ENCODE data around the gene ZNF787. TPM values are rescaled to one million over a fixed set of nuclear protein-coding genes. Genes with fewer than 3 reads are reported as not detected.

The ZNF787 gene
- total and polyA plus RNA-seq, 2 of the 13 experiments (the other 11 are each of a cell fraction or from before 2014, with no cell fraction given): 15.1 to 42.8 TPM

DNA sequence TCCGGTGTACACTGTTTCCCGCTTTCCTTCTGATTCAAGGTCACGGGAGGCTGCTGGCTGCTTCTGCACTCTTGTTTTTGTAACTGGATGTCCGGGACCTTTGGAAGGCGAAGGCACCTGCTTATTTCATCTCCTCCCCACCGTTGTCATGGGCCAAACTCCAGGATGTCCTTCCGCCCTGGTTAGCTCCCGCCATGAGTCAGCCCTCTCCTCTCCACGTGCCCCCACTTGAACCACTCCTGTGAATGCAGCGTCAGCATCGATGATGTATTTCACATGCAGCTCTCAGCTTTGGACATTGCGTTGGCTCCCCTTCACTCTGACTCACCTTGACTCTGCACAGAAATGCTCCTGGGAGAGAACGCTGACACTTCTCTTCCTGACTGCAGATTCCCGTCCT lies 49.2 kb upstream of the ZNF787 start (continued):
- TF ChIP-seq TOPORS (CRISPR knock-in tag; IDR thresholded peaks at IDR 0.05): no peak
- TF ChIP-seq JARID2 (CRISPR knock-in tag; IDR thresholded peaks at IDR 0.05; ENCODE audit: insufficient replicate concordance): no peak
- TF ChIP-seq HNF4G (IDR thresholded peaks at IDR 0.05; ENCODE audit: borderline replicate concordance, low read depth, low read length): 0 out of 2 replicates have a peak, but pooled peaks have one; percentile 7
- TF ChIP-seq HNF4G (CRISPR knock-in tag; IDR thresholded peaks at IDR 0.05; ENCODE audit: borderline replicate concordance, low read depth): no peak
- TF ChIP-seq HMG20B (CRISPR knock-in tag; conservative IDR thresholded peaks at IDR 0.05): no peak
- TF ChIP-seq, protein P1, sequence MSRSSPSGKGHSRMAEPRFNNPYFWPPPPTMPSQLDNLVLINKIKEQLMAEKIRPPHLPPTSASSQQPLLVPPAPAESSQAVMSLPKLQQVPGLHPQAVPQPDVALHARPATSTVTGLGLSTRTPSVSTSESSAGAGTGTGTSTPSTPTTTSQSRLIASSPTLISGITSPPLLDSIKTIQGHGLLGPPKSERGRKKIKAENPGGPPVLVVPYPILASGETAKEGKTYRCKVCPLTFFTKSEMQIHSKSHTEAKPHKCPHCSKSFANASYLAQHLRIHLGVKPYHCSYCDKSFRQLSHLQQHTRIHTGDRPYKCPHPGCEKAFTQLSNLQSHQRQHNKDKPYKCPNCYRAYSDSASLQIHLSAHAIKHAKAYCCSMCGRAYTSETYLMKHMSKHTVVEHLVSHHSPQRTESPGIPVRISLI (CRISPR knock-in tag; IDR thresholded peaks at IDR 0.05; ENCODE audit: borderline replicate concordance): no peak; the same call in 1 of the 2 replicates
- TF ChIP-seq, protein P2, sequence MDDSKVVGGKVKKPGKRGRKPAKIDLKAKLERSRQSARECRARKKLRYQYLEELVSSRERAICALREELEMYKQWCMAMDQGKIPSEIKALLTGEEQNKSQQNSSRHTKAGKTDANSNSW (CRISPR knock-in tag; IDR thresholded peaks at IDR 0.05; ENCODE audit: borderline replicate concordance): no peak
- TF ChIP-seq KMT2A (CRISPR knock-in tag; IDR thresholded peaks at IDR 0.05): 0 out of 2 replicates have a peak, but pooled peaks have one; percentile 28
- TF ChIP-seq ZNF780A (CRISPR knock-in tag; IDR thresholded peaks at IDR 0.05): no peak
- no peak for TF ChIP-seq ZNF296 (CRISPR knock-in tag; conservative IDR thresholded peaks at IDR 0.05)
- no peak for TF ChIP-seq PAX8 (CRISPR knock-in tag; IDR thresholded peaks at IDR 0.05; ENCODE audit: borderline replicate concordance)
- TF ChIP-seq, protein P3, sequence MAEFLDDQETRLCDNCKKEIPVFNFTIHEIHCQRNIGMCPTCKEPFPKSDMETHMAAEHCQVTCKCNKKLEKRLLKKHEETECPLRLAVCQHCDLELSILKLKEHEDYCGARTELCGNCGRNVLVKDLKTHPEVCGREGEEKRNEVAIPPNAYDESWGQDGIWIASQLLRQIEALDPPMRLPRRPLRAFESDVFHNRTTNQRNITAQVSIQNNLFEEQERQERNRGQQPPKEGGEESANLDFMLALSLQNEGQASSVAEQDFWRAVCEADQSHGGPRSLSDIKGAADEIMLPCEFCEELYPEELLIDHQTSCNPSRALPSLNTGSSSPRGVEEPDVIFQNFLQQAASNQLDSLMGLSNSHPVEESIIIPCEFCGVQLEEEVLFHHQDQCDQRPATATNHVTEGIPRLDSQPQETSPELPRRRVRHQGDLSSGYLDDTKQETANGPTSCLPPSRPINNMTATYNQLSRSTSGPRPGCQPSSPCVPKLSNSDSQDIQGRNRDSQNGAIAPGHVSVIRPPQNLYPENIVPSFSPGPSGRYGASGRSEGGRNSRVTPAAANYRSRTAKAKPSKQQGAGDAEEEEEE (CRISPR knock-in tag; IDR thresholded peaks at IDR 0.05; ENCODE audit: borderline replicate concordance): no peak
- TF ChIP-seq, protein P4, sequence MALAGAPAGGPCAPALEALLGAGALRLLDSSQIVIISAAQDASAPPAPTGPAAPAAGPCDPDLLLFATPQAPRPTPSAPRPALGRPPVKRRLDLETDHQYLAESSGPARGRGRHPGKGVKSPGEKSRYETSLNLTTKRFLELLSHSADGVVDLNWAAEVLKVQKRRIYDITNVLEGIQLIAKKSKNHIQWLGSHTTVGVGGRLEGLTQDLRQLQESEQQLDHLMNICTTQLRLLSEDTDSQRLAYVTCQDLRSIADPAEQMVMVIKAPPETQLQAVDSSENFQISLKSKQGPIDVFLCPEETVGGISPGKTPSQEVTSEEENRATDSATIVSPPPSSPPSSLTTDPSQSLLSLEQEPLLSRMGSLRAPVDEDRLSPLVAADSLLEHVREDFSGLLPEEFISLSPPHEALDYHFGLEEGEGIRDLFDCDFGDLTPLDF (CRISPR knock-in tag; IDR thresholded peaks at IDR 0.05): 0 out of 2 replicates have a peak, but pooled peaks have one; percentile 34
- peak; percentile 97 for TF ChIP-seq MAFG (CRISPR knock-in tag; IDR thresholded peaks at IDR 0.05)
- TF ChIP-seq HDAC2 (CRISPR knock-in tag; IDR thresholded peaks at IDR 0.05): peak; percentile 73
- TF ChIP-seq POLR2A (IDR thresholded peaks at IDR 0.05; ENCODE audit: insufficient read depth in 1 of 2, low read depth in 2 of 2, low read length in 2 of 2): peak; percentile 34 to 36; a peak in 1 of 4 replicates
- peak; percentile 35; the same call in 1 of the 2 replicates for TF ChIP-seq GLI4 (CRISPR knock-in tag; IDR thresholded peaks at IDR 0.05; ENCODE audit: borderline replicate concordance)
- TF ChIP-seq SRY (CRISPR knock-in tag; IDR thresholded peaks at IDR 0.05): no peak
- no peak for TF ChIP-seq REPIN1 (CRISPR knock-in tag; IDR thresholded peaks at IDR 0.05; ENCODE audit: borderline replicate concordance, low read depth)
- TF ChIP-seq, protein P5, sequence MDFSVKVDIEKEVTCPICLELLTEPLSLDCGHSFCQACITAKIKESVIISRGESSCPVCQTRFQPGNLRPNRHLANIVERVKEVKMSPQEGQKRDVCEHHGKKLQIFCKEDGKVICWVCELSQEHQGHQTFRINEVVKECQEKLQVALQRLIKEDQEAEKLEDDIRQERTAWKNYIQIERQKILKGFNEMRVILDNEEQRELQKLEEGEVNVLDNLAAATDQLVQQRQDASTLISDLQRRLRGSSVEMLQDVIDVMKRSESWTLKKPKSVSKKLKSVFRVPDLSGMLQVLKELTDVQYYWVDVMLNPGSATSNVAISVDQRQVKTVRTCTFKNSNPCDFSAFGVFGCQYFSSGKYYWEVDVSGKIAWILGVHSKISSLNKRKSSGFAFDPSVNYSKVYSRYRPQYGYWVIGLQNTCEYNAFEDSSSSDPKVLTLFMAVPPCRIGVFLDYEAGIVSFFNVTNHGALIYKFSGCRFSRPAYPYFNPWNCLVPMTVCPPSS (IDR thresholded peaks at IDR 0.05): no peak
- peak; percentile 27; the same call in 1 of the 2 replicates for TF ChIP-seq SMC3 (IDR thresholded peaks at IDR 0.05; ENCODE audit: low read length)
- peak; percentile 53; the same call in 1 of the 2 replicates for TF ChIP-seq SPEN (CRISPR knock-in tag; IDR thresholded peaks at IDR 0.05; ENCODE audit: low read depth)
- peak; percentile 32; the same call in 1 of the 2 replicates for TF ChIP-seq ZMYM4 (CRISPR knock-in tag; IDR thresholded peaks at IDR 0.05)
- TF ChIP-seq, protein P6, sequence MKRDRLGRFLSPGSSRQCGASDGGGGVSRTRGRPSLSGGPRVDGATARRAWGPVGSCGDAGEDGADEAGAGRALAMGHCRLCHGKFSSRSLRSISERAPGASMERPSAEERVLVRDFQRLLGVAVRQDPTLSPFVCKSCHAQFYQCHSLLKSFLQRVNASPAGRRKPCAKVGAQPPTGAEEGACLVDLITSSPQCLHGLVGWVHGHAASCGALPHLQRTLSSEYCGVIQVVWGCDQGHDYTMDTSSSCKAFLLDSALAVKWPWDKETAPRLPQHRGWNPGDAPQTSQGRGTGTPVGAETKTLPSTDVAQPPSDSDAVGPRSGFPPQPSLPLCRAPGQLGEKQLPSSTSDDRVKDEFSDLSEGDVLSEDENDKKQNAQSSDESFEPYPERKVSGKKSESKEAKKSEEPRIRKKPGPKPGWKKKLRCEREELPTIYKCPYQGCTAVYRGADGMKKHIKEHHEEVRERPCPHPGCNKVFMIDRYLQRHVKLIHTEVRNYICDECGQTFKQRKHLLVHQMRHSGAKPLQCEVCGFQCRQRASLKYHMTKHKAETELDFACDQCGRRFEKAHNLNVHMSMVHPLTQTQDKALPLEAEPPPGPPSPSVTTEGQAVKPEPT (CRISPR knock-in tag; IDR thresholded peaks at IDR 0.05; ENCODE audit: low read depth): 0 out of 2 replicates have a peak, but pooled peaks have one; percentile 54

Measured in HepG2 (cell line).